Epidermal melanocyte (primary cell): Measurements from ENCODE around the gene MRTFB.
"Not testable (repeated sequence)": the region's sequence is repeated elsewhere in the genome, so short reads cannot be mapped to it uniquely, and the experiment has no call there.

Source experiments
- DNase-seq: peaks from one replicate; pipeline ENCODE4 v3.0.0; 2011; ENCODE audit warnings: low spot score; ENCODE audit not compliant: insufficient read length

Gene MRTFB

DNA sequence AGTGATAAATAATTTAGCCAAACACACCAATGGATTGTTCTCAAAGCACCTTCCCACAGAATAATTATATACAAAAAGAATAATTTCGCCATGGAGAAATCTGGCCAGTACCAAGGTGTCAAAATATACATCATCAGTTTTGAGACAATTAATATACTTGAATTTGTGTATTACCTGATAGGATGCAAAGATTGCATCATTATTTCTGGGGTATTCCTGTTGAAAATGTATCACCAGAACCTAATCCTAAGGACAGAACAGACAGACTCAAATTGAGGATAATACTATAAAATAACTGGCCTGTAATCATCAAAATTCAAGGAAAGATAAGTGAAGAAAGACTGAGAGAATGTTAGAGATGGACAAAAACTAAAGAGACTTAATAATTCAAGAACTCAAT, 111.9 kb downstream of the MRTFB start:
- DNase-seq, result no peak

DNA sequence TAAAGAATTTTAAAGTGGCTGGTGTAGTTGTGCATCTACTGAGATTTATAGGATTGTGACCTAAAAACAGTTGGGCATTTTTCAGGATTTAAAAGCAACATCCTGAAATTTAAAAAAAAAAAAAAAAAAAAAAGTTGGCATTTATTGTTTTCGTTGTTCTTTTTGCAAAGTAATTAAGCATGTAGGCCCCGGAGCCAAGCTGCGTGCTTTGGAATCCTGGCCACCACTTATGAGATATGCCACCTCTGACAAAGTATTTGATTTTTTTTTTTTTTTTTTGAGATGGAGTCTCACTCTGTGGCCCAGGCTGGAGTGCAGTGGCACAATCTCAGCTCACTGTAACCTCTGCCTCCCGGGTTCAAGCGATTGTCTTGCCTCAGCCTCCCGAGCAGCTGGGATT, 112.8 kb downstream of the MRTFB start:
- DNase-seq, result not testable (repeated sequence)

DNA sequence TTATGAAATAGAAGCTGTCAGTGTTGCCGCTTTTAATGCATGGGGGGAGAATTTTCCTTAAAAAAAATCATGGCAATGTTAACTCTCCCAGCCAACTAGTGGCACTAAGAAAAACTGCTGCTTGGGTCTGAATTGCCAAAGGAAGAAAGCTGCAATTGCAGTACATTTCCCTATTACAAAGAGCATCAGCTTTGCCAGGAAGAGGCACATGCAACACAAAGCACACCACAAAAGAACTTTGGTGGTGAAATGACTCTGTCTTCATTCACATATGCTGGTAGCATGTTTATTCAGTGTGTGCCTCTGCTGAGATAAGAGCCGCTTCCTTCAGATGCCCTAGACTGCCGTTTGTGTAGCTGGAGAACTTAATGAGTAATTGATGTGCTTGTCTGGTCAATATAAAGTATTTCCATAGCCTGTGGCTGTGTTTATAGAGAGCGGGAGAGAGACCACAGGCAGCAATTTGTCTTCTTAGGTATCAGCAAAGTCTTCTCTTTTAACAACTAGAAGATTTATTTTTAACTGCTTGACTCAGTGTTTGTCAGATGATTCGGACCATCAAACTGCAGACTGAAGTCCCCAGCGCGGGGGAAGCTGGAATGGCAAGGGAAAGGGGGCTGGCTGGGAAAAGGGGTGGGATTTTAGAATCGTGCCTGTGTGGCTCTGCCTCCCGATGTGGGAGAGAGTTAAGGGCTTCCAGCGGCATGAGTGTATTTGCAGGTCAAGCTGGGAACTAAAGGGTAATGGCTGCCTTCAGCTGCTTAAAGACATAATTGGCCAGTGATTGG, 115.1 kb downstream of the MRTFB start:
- no peak for DNase-seq

DNA sequence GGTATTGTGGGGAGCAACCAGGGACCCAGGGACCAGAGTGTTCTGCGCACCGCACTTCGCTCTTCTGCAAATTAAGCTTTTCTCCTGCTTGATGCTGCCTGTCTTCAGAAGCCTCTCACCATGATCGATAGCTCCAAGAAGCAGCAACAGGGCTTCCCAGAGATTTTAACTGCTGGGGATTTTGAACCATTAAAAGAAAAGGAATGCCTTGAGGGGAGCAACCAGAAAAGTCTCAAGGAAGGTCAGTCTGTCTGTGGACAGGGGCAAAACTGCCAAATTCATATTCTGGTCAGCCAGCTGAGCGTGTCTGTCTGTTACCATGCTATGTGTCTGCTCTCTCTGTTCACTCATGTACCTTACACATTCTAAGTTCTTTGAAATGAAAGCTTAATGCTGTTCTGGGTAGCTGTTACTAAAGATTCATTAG, 115.7 kb downstream of the MRTFB start:
- DNase-seq, result no peak

DNA sequence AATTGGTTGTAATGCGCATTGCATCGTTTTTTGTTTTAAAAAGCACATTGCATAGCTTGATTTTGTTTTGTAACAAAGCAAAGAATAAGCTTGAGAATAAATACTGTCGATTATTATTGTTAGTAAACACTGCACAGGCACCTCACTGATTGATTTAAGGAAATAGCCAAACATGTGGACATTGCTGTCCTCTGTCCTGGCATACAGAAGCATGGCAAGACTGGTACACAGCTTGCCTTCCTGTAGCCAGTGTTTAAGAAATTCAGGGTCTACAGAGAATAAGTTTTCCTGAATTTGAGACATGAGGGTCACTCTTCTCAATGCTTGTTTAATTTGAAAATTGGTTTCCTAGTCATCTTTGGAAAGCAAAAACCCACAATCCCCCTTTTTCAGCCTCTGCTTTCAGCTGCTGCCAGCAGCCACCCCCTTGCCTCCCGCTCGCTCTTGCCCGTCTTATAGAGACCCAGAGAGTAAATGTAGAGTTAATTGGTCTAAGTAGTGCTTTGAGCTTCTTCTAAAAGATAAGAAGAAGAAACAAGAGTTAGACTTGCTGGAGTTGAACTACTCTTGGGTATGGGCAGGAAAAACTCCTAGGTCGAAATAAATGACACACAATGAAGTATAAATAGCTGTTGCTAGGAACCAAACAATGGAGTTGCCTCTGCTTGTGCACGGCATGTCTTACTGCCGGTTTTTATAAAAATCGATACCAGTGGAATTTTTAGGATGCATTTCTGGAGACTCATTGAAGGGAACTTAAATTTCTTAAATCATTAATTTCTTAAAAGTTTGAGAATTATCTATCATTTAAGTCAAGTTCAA, 116.6 kb downstream of the MRTFB start:
- DNase-seq, result no peak

DNA sequence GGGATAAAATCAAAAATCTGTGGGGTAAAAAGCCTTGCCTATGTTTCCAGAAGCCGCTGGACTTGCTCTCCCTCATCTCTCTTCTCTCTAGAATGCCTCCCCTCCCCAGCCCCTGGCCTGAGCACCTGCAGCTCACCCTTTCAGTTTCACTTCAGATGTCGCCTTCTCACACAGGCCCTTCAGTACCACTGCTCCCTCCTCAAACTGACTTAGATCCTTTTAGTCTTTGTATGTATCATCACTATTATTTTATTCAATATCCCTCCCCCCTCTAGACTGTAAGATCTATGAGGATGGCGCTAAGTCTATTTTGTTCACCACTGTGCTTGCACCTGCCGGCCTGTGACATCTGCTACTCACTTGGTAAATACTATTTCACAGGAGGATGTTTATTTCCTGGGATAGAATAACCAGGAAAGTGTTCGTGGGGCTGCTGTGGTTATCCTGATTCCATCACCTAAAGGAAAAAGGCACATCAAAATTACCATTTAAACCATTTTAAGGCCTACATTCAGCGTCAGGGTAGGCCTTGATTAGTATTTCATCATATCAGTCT, 122.3 kb downstream of the MRTFB start:
- DNase-seq, result no peak

DNA sequence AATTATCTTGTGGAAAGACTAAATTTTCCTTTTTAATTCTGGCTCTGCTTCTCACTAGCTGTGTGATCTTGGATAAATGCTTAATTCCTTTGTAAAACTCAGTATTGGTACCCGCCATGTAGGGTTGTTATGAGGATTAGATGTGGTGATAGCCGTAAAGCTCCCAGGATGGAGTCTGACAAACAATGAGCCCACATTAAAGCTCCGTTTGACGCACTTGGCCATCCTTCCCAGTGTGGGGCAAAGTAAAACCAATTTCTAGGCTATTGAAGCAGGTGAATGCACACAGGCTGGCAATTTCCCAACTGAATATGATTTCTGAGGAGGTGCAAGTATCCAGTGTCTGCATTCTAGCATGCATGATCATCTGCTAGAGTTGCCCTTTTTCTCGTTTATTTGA, 123.6 kb downstream of the MRTFB start:
- DNase-seq, result no peak

DNA sequence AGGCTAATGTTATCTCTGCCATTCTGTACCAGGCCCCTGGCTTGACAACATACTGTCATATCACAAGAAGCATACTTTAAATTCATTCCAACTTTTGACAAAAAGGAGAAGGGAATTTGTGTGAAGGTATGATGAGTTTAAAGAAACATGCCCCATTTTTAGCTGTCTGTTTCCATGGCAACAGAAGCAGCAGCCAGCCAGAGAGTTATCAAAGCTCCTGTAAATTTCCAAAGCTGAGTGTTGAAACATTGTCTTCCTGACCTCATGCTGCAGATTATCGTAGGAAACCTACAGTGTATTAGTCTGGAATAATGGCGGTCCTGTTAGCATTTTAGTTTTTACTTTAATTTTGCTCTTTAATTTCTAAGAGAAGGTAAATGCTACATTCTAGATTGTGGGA, 124.9 kb downstream of the MRTFB start:
- no peak for DNase-seq

DNA sequence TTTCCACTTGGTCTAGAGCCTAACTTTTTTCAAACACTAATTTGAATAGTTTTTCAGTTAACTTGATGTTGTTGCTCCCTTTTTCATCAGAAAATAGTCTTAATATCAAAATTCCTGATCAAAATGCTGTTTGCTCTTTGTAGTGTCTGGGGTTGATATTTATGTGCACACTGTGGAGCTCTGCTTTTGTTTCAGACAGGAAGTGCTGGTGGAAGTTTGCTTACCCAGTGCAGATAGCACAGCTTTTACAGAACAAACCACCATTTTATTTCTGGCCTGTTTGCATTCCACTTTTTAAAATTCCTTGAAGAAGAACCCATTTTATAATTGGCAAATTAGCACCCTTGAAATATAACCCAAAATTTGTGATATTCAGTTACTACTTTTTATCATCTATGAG, 125.4 kb downstream of the MRTFB start:
- no peak for DNase-seq

DNA sequence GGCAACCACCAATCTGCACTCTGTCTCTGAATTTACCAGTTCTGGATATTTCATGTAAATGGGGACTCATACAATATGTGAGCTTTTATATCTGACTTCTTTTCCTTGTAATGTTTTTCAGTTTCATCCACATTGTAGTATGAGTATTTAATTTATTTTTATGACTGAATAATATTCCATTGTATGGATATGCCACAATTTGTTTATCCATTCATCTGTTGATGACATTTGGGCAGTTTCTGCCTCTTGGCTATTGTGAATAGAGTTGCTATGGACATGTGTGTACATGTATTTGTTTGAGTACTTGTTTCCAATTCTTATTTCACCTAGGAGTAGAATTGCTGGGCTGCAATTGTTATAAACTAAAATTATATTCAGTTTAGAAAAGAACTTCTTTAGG, 126.9 kb downstream of the MRTFB start:
- DNase-seq, result no peak

DNA sequence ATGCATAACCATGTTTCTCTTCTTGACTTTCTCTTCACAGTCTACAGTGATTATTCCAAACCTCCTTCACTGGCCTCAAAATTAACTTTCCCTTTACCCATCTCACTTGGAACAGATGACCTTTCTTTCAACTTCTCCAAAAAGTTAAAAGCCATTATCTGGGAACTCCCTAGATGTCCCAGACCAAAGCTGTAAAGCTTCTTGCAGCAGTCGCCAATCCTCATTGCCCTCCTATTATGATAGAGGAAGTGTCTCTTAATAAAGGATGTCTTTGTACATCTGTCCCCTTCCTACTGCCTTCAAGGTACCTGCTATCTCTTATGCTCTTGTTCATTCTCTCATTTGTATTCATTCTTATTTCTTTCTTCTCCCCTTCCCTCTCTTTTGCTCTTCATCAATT, 127.5 kb downstream of the MRTFB start:
- no peak for DNase-seq

DNA sequence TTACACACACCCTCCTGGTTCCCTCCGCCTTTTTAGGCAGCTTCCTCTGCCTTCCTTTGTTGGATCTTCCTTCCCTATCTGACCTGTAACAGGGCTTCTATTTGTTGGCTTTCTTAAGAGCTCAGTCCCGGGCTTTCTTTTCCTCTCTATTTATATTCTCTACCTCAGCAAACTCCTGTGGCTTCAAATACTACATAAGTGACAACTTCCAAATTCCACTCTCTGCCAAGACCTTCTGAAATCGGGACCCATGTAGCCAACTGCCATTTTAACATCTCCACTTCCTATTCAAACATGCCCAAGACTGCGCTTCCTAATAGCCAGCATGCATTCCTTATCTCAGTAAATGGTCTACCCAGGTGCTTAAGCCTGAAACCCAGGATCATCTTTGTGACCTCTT, 128.1 kb downstream of the MRTFB start:
- no peak for DNase-seq

DNA sequence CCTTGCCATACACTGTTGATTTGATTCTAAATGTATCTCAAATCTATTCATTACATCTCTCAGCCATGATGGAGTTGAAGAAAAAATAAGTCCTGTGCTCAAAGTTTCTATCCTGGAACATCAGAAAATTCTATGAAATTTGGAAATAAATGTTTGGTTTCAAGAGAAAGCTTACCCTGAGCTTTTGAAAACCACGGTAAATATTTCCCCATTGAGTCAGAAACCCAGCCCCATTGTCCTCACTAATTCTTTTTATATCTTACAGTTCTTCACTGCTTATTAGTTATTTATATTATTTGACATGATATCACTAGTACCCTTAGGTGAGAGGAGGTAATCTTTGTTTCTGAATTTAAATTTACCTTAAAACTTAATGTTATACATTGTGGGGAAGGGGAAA, 128.5 kb downstream of the MRTFB start:
- no peak for DNase-seq

DNA sequence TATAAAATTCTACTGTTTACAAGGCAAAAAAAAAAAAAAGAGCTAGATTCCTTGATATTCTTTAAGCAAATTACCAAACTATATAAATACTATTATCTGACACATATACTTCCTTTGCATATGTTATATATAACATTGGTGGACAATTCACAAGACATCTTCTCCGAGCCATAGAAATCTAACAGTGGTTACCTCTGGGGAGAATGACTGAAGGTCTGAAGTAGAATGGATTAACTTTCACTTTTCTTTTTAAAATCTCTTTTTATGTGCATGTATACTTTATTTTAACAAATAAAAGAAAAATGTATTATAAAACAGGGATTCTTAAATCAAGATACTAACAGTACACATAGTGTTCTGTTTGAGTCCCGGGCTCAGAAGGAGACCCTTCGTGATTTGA, 131.0 kb downstream of the MRTFB start:
- DNase-seq, result no peak

DNA sequence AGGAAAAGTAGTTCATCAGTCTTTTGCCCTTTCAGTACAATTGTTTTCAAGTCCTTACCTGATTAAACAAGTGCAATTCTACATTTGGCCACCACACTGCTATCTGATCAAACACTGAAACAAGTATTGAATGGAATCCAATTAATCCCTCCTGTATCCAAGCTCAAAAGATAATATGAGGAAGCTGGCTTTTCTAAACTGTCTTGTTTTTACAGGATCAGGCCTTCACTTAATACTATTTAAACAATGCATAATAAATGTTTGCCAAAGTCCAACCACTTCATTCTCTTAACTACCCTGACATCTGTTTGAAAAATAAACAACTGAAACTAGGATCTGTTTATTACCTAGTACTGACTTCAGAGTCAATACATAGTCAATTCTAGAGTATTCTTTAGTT, 131.6 kb downstream of the MRTFB start:
- DNase-seq, result no peak

DNA sequence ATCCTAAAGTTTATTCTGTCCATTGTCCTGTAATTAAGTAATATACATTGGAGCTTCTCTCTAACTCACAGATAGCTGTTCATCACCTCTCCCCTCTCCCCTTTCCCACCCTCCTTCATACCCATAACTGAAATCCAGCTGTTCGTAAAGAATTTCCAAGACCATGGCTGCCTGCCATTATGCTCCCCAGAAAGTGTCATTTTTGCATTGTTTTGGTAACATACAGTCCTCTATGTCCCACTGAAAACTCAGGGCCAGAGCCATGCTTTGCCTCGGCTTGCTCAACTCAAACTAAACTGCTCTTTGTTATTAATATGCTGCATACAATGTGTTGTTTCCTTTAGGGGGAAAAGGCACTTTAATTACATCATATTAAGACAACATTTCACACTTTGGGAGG, 132.0 kb downstream of the MRTFB start:
- DNase-seq, result no peak

DNA sequence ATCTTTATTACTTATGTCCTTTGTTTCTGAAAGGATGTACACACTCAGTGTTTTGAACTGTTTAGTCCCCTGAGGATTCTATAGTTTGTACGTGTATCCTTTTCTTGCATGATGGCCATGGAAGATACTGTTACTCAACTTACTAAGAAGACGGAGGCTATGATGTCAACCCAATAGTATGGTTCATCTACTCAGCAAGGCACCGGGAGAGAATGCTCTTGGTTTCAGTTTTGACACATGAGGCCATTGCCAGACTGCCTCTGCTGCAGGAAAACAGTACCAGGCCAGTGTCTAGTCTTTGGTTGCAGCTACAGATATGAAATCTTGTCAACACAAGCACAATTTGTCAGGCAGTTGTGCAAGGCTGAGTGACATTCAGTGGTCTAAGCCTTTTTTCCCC, 134.5 kb downstream of the MRTFB start:
- DNase-seq, result no peak

DNA sequence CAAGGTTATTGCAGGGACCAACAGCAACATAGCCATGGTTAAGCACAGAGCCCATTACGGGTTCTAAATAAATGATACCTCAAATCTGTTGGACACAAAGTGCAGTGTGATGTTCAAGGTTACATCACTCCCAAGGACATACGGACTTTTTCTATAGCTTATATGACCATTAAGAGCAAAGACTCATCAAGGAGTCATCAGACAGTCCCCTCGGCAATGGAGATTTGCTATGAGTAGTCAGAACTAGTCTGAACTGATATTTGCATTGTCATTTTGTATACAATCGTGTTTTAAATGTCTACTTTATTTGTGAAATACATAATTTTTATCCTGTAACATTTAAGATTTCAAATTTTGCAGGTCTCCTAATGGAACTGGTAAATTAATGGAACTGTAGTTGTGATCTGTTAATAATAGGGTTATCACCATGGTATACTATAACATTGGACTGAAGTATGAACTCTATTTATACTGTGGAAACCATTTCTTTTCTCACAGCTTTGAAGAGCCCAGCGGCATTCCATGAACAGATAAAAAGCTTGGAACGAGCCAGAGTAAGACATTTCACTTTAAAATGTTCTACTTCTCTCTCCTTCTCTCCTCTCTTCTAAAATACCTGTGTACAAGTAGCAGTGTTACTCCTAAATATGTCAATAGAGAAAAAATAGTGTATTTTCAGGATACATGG, 140.9 kb downstream of the MRTFB start:
- DNase-seq, result no peak

DNA sequence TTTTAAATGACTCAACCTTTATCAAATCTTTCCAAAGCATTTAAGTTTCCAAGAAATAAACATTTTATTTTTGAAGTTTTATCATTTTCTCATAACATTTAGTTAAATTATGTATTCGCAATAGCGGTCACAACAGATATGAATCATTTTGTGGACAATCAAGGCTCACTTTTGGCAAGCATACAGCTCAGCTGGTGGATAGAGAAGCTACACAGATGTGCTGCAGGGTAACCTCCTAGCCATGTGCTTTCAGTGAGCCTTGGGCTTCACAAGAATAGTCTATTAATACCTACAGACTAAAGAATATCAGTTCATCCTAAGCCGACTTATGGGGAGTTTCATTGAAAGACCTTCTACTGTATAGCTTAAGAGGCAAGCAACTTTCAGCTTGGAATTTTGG, 144.8 kb downstream of the MRTFB start:
- no peak for DNase-seq

DNA sequence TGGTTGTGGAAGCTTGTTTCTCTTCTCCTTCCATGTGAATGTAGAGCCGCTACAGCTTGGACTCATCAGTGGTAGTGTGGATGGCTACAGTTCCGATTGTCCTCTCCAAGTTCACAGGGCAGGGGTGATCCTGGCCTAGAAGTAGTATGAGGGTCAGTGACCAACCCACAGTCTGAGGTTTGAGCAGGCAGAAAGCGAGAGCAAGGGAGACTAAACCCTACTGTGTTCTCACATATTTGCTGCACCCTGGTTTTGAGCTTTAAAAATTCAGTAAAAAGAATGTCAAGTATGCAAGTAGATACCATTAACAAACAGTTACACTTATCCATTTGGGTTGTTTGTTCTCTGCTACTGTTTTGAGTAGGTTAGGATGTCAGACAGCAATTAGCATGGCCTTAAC, 148.9 kb downstream of the MRTFB start:
- no peak for DNase-seq

DNA sequence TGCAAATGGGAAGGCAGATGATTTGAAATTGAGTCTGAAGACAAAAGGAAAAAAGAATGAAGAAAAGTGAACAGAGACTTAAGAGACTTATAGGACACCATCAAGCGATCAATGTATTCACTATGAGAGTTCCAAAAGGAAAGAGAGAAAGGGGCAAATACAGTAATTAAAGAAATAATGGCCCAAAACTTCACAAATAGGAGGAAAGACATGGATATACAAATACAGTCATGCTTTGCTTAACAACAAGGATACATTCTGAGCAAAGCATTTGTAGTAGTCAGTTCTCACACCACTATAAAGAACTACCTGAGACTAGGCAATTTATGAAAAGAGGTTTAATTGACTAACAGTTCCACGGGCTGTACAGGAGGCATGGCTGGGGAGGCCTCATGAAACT, 152.5 kb downstream of the MRTFB start:
- DNase-seq, result no peak

DNA sequence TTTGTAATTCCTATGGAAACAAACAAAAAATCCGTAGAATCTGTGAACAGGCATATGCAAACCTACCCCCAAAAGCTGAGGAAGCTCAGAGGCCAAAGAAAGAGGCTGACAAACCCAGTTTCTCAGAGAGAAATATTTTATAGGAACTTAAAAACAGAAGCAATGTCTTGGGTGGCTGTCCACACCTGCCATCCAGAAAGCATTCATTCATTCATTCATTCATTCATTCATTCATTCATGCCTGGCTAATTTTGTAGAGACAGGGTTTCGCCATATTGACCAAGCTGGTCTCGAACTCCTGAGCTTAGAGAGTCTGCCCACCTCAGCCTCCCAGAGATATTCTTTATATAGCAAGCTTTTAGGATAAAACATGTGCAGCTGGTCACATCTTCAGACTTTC, 154.3 kb downstream of the MRTFB start:
- DNase-seq, result no peak
